ENCODE results near the gene EMC1.

Gene EMC1
- long read RNA-seq, full-length matches to known transcripts, result 311 of 402 reads
- long read RNA-seq, partial matches to known transcripts, result 19 of 402 reads
- long read RNA-seq, other reads (novel, unspliced or antisense), result 72 of 402 reads

DNA sequence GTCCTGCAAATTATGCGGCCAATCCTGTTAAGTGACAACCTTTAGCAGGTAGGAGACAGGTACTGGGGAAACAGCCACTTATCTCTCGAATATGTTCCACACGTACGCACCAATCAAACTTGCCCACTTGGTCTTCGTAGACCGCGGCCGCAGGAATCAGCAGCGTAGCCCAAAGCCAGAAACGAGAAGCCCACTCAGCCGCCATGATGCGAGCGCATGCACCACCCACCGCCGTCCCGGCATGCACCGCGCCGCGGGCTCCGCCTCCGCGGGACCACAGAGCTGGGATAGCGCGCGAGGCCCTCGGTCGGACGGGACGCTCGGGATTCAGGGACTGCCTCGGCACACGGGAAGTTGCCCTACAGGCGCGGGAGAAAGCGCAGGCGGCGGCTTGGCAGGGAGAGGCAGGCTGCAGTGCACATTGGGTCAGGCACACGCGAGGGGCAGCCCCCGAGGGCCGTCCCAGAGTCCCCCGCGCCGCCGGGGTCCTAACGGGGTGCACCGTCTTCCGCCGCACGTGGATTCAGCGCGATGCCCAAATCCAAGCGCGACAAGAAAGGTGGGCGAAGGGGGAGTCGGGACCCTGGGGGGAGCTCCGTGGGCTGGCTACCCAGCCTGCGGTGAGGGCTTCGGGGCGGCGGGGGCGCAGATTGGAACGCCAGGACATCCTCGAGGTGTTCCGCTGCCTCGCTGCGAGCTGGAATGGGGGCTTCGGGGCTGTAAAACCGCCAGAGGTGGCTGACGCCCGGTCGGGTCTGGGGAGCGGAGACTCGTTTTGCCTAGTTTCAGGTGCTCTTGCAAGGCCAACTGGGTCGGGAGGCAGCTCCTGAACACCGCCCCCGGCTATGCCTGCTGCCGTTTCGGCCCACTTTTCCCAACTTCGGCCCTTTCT is at the start of gene EMC1, which contains the start of gene MRTO4:
Gene EMC1 (minus strand): TSS at position 220 of the 892 bp plus-strand sequence. CDS start 15 bp downstream, at position 205.
Gene MRTO4 (plus strand): TSS at position 501 of the 892 bp plus-strand sequence. CDS start 31 bp downstream, at position 532.
- no peaks in the 10 kb centered on the region for H3K27me3 ChIP-seq (ENCODE audit: insufficient read depth, poor library complexity, severe bottlenecking)
- DNase-seq (ENCODE audit: low read depth in 1 of 2, low spot score in 1 of 2), result peak; percentile 85 to 87
- peak within 1 kb of the TSS; percentile 100 for H3K27ac ChIP-seq (replicated peaks)
- TF ChIP-seq POLR2AphosphoS5 (IDR thresholded peaks at IDR 0.05; ENCODE audit: low read depth) (peak; percentile 92), SPI1 (IDR thresholded peaks at IDR 0.05; ENCODE audit: borderline replicate concordance, low read depth) (peak; percentile 21; the same call in 1 of the 2 replicates), GABPA (IDR thresholded peaks at IDR 0.05; ENCODE audit: low read depth) (no peak)
- TF ChIP-seq, protein P1, sequence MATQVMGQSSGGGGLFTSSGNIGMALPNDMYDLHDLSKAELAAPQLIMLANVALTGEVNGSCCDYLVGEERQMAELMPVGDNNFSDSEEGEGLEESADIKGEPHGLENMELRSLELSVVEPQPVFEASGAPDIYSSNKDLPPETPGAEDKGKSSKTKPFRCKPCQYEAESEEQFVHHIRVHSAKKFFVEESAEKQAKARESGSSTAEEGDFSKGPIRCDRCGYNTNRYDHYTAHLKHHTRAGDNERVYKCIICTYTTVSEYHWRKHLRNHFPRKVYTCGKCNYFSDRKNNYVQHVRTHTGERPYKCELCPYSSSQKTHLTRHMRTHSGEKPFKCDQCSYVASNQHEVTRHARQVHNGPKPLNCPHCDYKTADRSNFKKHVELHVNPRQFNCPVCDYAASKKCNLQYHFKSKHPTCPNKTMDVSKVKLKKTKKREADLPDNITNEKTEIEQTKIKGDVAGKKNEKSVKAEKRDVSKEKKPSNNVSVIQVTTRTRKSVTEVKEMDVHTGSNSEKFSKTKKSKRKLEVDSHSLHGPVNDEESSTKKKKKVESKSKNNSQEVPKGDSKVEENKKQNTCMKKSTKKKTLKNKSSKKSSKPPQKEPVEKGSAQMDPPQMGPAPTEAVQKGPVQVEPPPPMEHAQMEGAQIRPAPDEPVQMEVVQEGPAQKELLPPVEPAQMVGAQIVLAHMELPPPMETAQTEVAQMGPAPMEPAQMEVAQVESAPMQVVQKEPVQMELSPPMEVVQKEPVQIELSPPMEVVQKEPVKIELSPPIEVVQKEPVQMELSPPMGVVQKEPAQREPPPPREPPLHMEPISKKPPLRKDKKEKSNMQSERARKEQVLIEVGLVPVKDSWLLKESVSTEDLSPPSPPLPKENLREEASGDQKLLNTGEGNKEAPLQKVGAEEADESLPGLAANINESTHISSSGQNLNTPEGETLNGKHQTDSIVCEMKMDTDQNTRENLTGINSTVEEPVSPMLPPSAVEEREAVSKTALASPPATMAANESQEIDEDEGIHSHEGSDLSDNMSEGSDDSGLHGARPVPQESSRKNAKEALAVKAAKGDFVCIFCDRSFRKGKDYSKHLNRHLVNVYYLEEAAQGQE (IDR thresholded peaks at IDR 0.05; ENCODE audit: insufficient replicate concordance, low read depth), result peak; percentile 47
- TF ChIP-seq, protein P2, sequence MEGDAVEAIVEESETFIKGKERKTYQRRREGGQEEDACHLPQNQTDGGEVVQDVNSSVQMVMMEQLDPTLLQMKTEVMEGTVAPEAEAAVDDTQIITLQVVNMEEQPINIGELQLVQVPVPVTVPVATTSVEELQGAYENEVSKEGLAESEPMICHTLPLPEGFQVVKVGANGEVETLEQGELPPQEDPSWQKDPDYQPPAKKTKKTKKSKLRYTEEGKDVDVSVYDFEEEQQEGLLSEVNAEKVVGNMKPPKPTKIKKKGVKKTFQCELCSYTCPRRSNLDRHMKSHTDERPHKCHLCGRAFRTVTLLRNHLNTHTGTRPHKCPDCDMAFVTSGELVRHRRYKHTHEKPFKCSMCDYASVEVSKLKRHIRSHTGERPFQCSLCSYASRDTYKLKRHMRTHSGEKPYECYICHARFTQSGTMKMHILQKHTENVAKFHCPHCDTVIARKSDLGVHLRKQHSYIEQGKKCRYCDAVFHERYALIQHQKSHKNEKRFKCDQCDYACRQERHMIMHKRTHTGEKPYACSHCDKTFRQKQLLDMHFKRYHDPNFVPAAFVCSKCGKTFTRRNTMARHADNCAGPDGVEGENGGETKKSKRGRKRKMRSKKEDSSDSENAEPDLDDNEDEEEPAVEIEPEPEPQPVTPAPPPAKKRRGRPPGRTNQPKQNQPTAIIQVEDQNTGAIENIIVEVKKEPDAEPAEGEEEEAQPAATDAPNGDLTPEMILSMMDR (IDR thresholded peaks at IDR 0.05; ENCODE audit: insufficient read depth, low read length), result no peak
- peak within 1 kb of the TSS; percentile 99 for H3K4me3 ChIP-seq (replicated peaks; ENCODE audit: insufficient read depth, low read length)

- Histone ChIP-seq H3K4me3 (replicated peaks; ENCODE audit: insufficient read depth, low read length) (no peak overlapping the region), H3K27me3 (ENCODE audit: insufficient read depth, poor library complexity, severe bottlenecking) (no peaks in the 10 kb centered on the region), H3K27ac (replicated peaks) (no peak overlapping the region)
- no peak for DNase-seq (ENCODE audit: low read depth in 1 of 2, low spot score in 1 of 2)
- TF ChIP-seq SPI1 (IDR thresholded peaks at IDR 0.05; ENCODE audit: borderline replicate concordance, low read depth) (no peak), POLR2AphosphoS5 (IDR thresholded peaks at IDR 0.05; ENCODE audit: low read depth) (no peak), GABPA (IDR thresholded peaks at IDR 0.05; ENCODE audit: low read depth) (no peak)
- TF ChIP-seq, protein P1 (IDR thresholded peaks at IDR 0.05; ENCODE audit: insufficient replicate concordance, low read depth), result no peak
- TF ChIP-seq, protein P2 (IDR thresholded peaks at IDR 0.05; ENCODE audit: insufficient read depth, low read length), result no peak
Observed at GRCh38 chr1:19300211-19300610, 48.9 kb upstream of the EMC1 start.

DNA sequence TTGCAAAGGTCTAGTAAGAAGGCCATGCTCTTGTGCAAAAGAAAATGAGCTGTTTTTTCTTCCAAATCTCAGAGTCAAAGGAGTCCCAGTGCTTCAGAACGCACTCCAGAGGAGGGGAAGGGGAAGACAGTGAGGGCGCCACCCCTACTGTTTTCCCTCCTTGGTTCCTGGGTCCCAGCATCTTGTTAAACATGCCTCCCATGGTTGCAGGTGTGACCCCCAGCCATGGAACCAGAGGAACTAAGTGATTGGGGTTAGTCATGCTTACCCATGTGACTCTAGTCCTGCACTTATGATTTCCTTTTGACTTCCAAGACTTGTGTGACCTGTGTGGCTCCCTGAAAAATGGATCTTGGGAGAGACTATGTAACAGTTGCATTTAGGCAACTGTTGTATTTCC is 43.3 kb upstream of the EMC1 start:
- TF ChIP-seq SPI1 (IDR thresholded peaks at IDR 0.05; ENCODE audit: borderline replicate concordance, low read depth), result no peak
- TF ChIP-seq, protein P1 (IDR thresholded peaks at IDR 0.05; ENCODE audit: insufficient replicate concordance, low read depth), result no peak
- DNase-seq (ENCODE audit: low read depth in 1 of 2, low spot score in 1 of 2), result no peak
- Histone ChIP-seq H3K4me3 (replicated peaks; ENCODE audit: insufficient read depth, low read length) (no peak overlapping the region), H3K27me3 (ENCODE audit: insufficient read depth, poor library complexity, severe bottlenecking) (no peaks in the 10 kb centered on the region), H3K27ac (replicated peaks) (no peak overlapping the region)

Data from HL-60 (cell line).